HCT116 (cell line): Measurements from ENCODE around the gene DRAXIN. TPM values are rescaled to one million over a fixed set of nuclear protein-coding genes. Genes with fewer than 3 reads are reported as not detected.

Experiments used
- ATAC-seq: fragments of 200-7000 bp; cut with Tn5 transposase; 2 replicates; pipeline ENCODE4 v1.9.1; 2020; ENCODE audit warnings: mild to moderate bottlenecking, moderate library complexity
- BruUV-seq: library from RNA; stranded (reverse); fragments of 400-500 nt; replicated peaks from 2 replicates; lab custom pipeline; 2021; lab: Mats Ljungman, UMichigan
- CTCF ChIA-PET: fragments of 300-600 bp; sonication (Branson Sonifier 250); formaldehyde crosslinking; loops from one replicate; lab custom pipeline; 2021; ENCODE audit warnings: antibody characterized with exemption; lab: Charles Lee
- POLR2A ChIA-PET: fragments of 300-600, 350-600 bp; sonication (Branson Sonifier 250); formaldehyde crosslinking; loops from one replicate; lab custom pipeline; 2021; ENCODE audit warnings: antibody characterized with exemption; lab: Charles Lee
- RAD21 ChIA-PET, 2 experiments: fragments of 300-600 bp; sonication (Branson Sonifier 250); formaldehyde crosslinking; loops; one replicate each; lab custom pipeline; 2023; ENCODE audit warnings: low total read pairs in 2 of 2; ENCODE audit not compliant: uncharacterized antibody in 2 of 2, unreplicated experiment in 2 of 2, low non-redundant PET in 1 of 2; lab: Charles Lee
- DNase-seq: peaks from one replicate; pipeline ENCODE4 v3.0.0-alpha.2; 2010; ENCODE audit warnings: low read depth, low spot score
- H2AFZ ChIP-seq: fragments of 200-600 bp; shearing (Covaris generic), sonication (generic); 2 replicates; pipeline ENCODE4 v1.6.1; 2017; ENCODE audit warnings: low read depth, mixed run types, mixed read lengths, antibody characterized with exemption, low read length; ENCODE audit not compliant: poor library complexity, severe bottlenecking
- H3K27ac ChIP-seq: 2 replicates; pipeline ENCODE4 v1.5.1; 2012; ENCODE audit warnings: low read depth, low read length
- H3K27me3 ChIP-seq: fragments of 200-600 bp; sonication (generic); 2 replicates; pipeline ENCODE4 v1.6.1; 2016; ENCODE audit warnings: mixed run types, low read length, mixed read lengths; ENCODE audit not compliant: insufficient read depth
- H3K36me3 ChIP-seq, 2 experiments: fragments of 200-500 bp in 1 of 2; fragments of 200-600 bp in 1 of 2; sonication (Bioruptor generic) in 1 of 2; sonication (generic) in 1 of 2; 2 replicates each; pipeline versions ENCODE4 v1.5.1 to v1.6.1; 2014 to 2016; ENCODE audit warnings: low read length in 2 of 2, inconsistent platforms in 1 of 2, mixed read lengths in 1 of 2, mixed run types in 1 of 2; ENCODE audit not compliant: insufficient read depth in 2 of 2, control insufficient read depth in 1 of 2
- H3K4me1 ChIP-seq, 2 experiments: fragments of 200-600 bp in 1 of 2; sonication (generic) in 1 of 2; 2 replicates each; pipeline versions ENCODE4 v1.5.1 to v1.6.1; 2012 to 2017; ENCODE audit warnings: low read length in 2 of 2, inconsistent platforms in 1 of 2, mild to moderate bottlenecking in 1 of 2, mixed read lengths in 1 of 2, mixed run types in 1 of 2, moderate library complexity in 1 of 2; ENCODE audit not compliant: insufficient read depth in 2 of 2, control insufficient read depth in 1 of 2
- H3K4me2 ChIP-seq: fragments of 200-600 bp; sonication (generic); 2 replicates; pipeline ENCODE4 v1.6.1; 2017; ENCODE audit warnings: mixed run types, low read length, mixed read lengths
- H3K4me3 ChIP-seq, 2 experiments: fragments of 200-600 bp in 1 of 2; sonication (generic) in 1 of 2; replicated peaks in 1 of 2; 2 replicates each; pipeline ENCODE4 v1.5.1; 2011 to 2016; ENCODE audit warnings: low read length in 2 of 2, control low read depth in 1 of 2, low read depth in 1 of 2, mild to moderate bottlenecking in 1 of 2, mixed read lengths in 1 of 2, mixed run types in 1 of 2
- H3K79me2 ChIP-seq: fragments of 200-600 bp; sonication (generic); 2 replicates; pipeline ENCODE4 v1.6.1; 2017; ENCODE audit warnings: mild to moderate bottlenecking, mixed run types, low read length, moderate library complexity, mixed read lengths; ENCODE audit not compliant: insufficient read depth
- H3K9ac ChIP-seq: fragments of 200-600 bp; sonication (generic); 2 replicates; pipeline ENCODE4 v1.6.1; 2016; ENCODE audit warnings: low read length, mixed read lengths
- H3K9me2 ChIP-seq: fragments of 200-600 bp; sonication (generic), shearing (Covaris generic); 2 replicates; pipeline ENCODE4 v1.6.1; 2017; ENCODE audit warnings: mixed run types, mild to moderate bottlenecking, moderate library complexity; ENCODE audit not compliant: insufficient read depth
- H3K9me3 ChIP-seq, 2 experiments: fragments of 200-500 bp in 1 of 2; fragments of 200-600 bp in 1 of 2; sonication (Bioruptor generic) in 1 of 2; sonication (generic) in 1 of 2; 2 replicates each; pipeline ENCODE4 v1.6.1; 2014 to 2017; ENCODE audit warnings: low read length in 2 of 2, mixed read lengths in 2 of 2, inconsistent platforms in 1 of 2, low read depth in 1 of 2, mild to moderate bottlenecking in 1 of 2, mixed run types in 1 of 2, moderate library complexity in 1 of 2; ENCODE audit not compliant: control insufficient read depth in 1 of 2, insufficient read depth in 1 of 2
- H4K20me1 ChIP-seq: fragments of 200-600 bp; sonication (generic), shearing (Covaris generic); 2 replicates; pipeline ENCODE4 v1.6.1; 2017; ENCODE audit warnings: mixed run types, mild to moderate bottlenecking, moderate library complexity; ENCODE audit not compliant: insufficient read depth
- CEBPB ChIP-seq: IDR thresholded peaks from 2 replicates; pipeline ENCODE4 v1.6.1; 2012; ENCODE audit warnings: low read depth
- EGR1 ChIP-seq: IDR thresholded peaks from 2 replicates; pipeline ENCODE4 v1.6.1; 2012; ENCODE audit warnings: low read depth
- EZH2phosphoT487 ChIP-seq: fragments of 200-600 bp; IDR thresholded peaks from 2 replicates; pipeline ENCODE4 v1.6.1; 2018; ENCODE audit warnings: antibody characterized with exemption, borderline replicate concordance
- MAX ChIP-seq: IDR thresholded peaks from 2 replicates; pipeline ENCODE4 v1.6.1; 2012
- REST ChIP-seq: IDR thresholded peaks from 2 replicates; pipeline ENCODE4 v1.6.1; 2012; ENCODE audit warnings: low read depth
- SIN3A ChIP-seq: IDR thresholded peaks from 2 replicates; pipeline ENCODE4 v1.6.1; 2012; ENCODE audit warnings: low read depth
- ZBTB33 ChIP-seq: IDR thresholded peaks from 2 replicates; pipeline ENCODE4 v1.6.1; 2011; ENCODE audit warnings: mild to moderate bottlenecking, low read length, moderate library complexity; ENCODE audit not compliant: insufficient replicate concordance; ENCODE audit errors: extremely low read depth
- ZFX ChIP-seq: fragments of 450-650 bp; IDR thresholded peaks from 2 replicates; pipeline ENCODE4 v1.6.1; 2017
- intact Hi-C: fragments of 100-400 bp; cut with micrococcal nuclease; formaldehyde crosslinking; loops from 2 replicates; pipeline ENCODE4 v1.10.0; 2022
- total RNA-seq: library from RNA; stranded (reverse); gene quantifications from one replicate; pipeline ENCODE4 v1.2.1, GENCODE V29; 2021; ENCODE audit not compliant: unreplicated experiment

DRAXIN gene
- total RNA-seq, 1 experiment from 2014 or later, result 0.47 TPM

- TF ChIP-seq ZBTB33 (no peak), ZFX (no peak), EGR1 (peak; percentile 63; the same call in 1 of the 2 replicates), SIN3A (peak; percentile 89), EZH2phosphoT487 (no peak)
- TF ChIP-seq, all 23 proteins: peak for 7
Observed at GRCh38 chr1:11735854-11736745, 44.6 kb downstream of the DRAXIN start, which contains the start of gene AGTRAP (continued).

GRCh38 chr1:11736746-11737639 lies 45.5 kb downstream of the DRAXIN start:
- ATAC-seq (peak; percentile 38), DNase-seq (no peak)
- intact Hi-C loops, result no loop called here
- POLR2A ChIA-PET, result no interaction called here
- Histone ChIP-seq H3K9ac (peak overlapping the region; percentile 77), H3K79me2 (peaks cover 11% of the 10 kb centered on the region), H3K9me3 (no peaks in the 10 kb centered on the region), H3K4me1 (peaks cover 14 to 34% of the 10 kb centered on the region in 2 experiments), H4K20me1 (no peaks in the 10 kb centered on the region), H3K27me3 (no peaks in the 10 kb centered on the region), H3K36me3 (no peaks in the 10 kb centered on the region), H3K9me2 (no peaks in the 10 kb centered on the region), H3K4me2 (peak overlapping the region; percentile 93), H3K27ac (peak overlapping the region; percentile 85), H3K4me3 (peak overlapping the region; percentile 91 to 92), H2AFZ (peak overlapping the region; percentile 24)
- peak; percentile 65; the same call in 1 of the 2 replicates for TF ChIP-seq EGR1
- no peak for TF ChIP-seq REST
- TF ChIP-seq CEBPB, result no peak
- TF ChIP-seq SIN3A, result no peak
- 0 out of 2 replicates have a peak, but pooled peaks have one; percentile 37 for TF ChIP-seq MAX
- RAD21 ChIA-PET, result no interaction called here
- CTCF ChIA-PET, result interaction anchor here (0.6 kb wide), 1 partner anchor 454 kb away, joined by 3 read pairs; no protein-coding TSS in a partner anchor
- TSS peak; percentile 63 for BruUV-seq
